PFSK-1 (cell line): Measurements from ENCODE around the gene FBXO45.

Experiments used
- POLR2AphosphoS5 ChIP-seq: IDR thresholded peaks from 2 replicates; pipeline ENCODE4 v1.6.1; 2012; ENCODE audit warnings: low read depth, mild to moderate bottlenecking, control low read depth, low read length, moderate library complexity
- TAF1 ChIP-seq: IDR thresholded peaks from 2 replicates; pipeline ENCODE4 v1.6.1; 2012; ENCODE audit warnings: low read length, control low read depth, borderline replicate concordance; ENCODE audit not compliant: insufficient read depth
- TF ChIP-seq, protein P1 (sequence below), 2 experiments: IDR thresholded peaks; 2 replicates each; pipeline versions ENCODE4 v1.6.1 to v1.8.0; 2011 to 2012; ENCODE audit warnings: low read depth in 2 of 2, low read length in 2 of 2, control low read depth in 1 of 2, inconsistent platforms in 1 of 2, mild to moderate bottlenecking in 1 of 2, moderate library complexity in 1 of 2; ENCODE audit not compliant: insufficient read depth in 1 of 2

DNA sequence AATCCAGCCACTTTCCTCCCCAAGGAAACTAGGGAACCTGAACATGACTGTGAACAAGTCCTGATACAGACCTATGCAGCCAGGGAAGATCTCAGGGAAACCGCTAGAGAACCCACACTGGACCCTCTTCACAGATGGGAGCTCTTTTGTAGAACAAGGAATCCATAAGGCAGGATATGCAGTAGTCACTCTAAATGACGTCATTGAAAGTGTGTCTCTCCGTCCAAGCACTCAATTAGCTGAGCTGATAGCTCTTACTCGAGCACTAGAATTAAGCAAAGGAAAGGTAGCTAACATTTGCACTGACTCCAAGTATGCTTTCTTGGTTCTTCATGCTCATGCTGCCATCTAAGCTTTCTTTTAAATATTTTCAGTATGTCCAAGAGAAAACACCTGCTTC is 43.3 kb upstream of the FBXO45 start:
- TF ChIP-seq, protein P1, sequence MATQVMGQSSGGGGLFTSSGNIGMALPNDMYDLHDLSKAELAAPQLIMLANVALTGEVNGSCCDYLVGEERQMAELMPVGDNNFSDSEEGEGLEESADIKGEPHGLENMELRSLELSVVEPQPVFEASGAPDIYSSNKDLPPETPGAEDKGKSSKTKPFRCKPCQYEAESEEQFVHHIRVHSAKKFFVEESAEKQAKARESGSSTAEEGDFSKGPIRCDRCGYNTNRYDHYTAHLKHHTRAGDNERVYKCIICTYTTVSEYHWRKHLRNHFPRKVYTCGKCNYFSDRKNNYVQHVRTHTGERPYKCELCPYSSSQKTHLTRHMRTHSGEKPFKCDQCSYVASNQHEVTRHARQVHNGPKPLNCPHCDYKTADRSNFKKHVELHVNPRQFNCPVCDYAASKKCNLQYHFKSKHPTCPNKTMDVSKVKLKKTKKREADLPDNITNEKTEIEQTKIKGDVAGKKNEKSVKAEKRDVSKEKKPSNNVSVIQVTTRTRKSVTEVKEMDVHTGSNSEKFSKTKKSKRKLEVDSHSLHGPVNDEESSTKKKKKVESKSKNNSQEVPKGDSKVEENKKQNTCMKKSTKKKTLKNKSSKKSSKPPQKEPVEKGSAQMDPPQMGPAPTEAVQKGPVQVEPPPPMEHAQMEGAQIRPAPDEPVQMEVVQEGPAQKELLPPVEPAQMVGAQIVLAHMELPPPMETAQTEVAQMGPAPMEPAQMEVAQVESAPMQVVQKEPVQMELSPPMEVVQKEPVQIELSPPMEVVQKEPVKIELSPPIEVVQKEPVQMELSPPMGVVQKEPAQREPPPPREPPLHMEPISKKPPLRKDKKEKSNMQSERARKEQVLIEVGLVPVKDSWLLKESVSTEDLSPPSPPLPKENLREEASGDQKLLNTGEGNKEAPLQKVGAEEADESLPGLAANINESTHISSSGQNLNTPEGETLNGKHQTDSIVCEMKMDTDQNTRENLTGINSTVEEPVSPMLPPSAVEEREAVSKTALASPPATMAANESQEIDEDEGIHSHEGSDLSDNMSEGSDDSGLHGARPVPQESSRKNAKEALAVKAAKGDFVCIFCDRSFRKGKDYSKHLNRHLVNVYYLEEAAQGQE (IDR thresholded peaks at IDR 0.05; ENCODE audit: insufficient read depth in 1 of 2, low read depth in 2 of 2, low read length in 2 of 2): no peak
- TF ChIP-seq TAF1 (no peak), POLR2AphosphoS5 (no peak)
